GM18511 (cell line): ENCODE results near the gene PNMA1.
"Not testable (repeated sequence)": the region's sequence is repeated elsewhere in the genome, so short reads cannot be mapped to it uniquely, and the experiment has no call there.

Experiments used
- ATAC-seq: cut with Tn5 transposase; IDR thresholded peaks from one replicate; pipeline ENCODE4 v1.9.1; 2021; ENCODE audit warnings: mild to moderate bottlenecking, moderate library complexity; ENCODE audit not compliant: unreplicated experiment

The PNMA1 gene

GRCh38 chr14:73718418-73719251 is 4.5 kb upstream of the PNMA1 start:
- no peak for ATAC-seq

GRCh38 chr14:73717711-73718417 is 3.7 kb upstream of the PNMA1 start:
- no peak for ATAC-seq

GRCh38 chr14:73717266-73717665 is 3.1 kb upstream of the PNMA1 start:
- ATAC-seq, result no peak

GRCh38 chr14:73715707-73716106 is 1.5 kb upstream of the PNMA1 start:
- ATAC-seq, result no peak

- no peak for ATAC-seq
Measured at GRCh38 chr14:73714656-73715081, 485 bp upstream of the PNMA1 start.

- ATAC-seq, result no peak
Measured at GRCh38 chr14:73713206-73713802, 880 bp downstream of the PNMA1 start.

GRCh38 chr14:73712540-73713180 is 1.5 kb downstream of the PNMA1 start:
- no peak for ATAC-seq

GRCh38 chr14:73712071-73712506 is 2.1 kb downstream of the PNMA1 start:
- ATAC-seq, result no peak

- ATAC-seq, result no peak
Measured at GRCh38 chr14:73710737-73711136, 3.4 kb downstream of the PNMA1 start.

- ATAC-seq, result no peak
Measured at GRCh38 chr14:73709904-73710469, 4.2 kb downstream of the PNMA1 start.

- ATAC-seq, result not testable (repeated sequence)
Measured at GRCh38 chr14:73708076-73708475, 6.1 kb downstream of the PNMA1 start.

- ATAC-seq, result no peak
Measured at GRCh38 chr14:73700325-73700724, 13.9 kb downstream of the PNMA1 start.

GRCh38 chr14:73696466-73697400 is 17.5 kb downstream of the PNMA1 start:
- ATAC-seq, result peak; percentile 93

GRCh38 chr14:73695997-73696396 is 18.2 kb downstream of the PNMA1 start:
- ATAC-seq, result peak; percentile 74

GRCh38 chr14:73695082-73695481 is 19.1 kb downstream of the PNMA1 start:
- no peak for ATAC-seq

- ATAC-seq, result no peak
Measured at GRCh38 chr14:73694083-73694482, 20.1 kb downstream of the PNMA1 start.

GRCh38 chr14:73686901-73687300 is 27.3 kb downstream of the PNMA1 start:
- ATAC-seq, result no peak

GRCh38 chr14:73685328-73685727 is 28.9 kb downstream of the PNMA1 start:
- ATAC-seq, result no peak

- no peak for ATAC-seq
Measured at GRCh38 chr14:73684627-73685026, 29.6 kb downstream of the PNMA1 start.

GRCh38 chr14:73680821-73681220 is 33.4 kb downstream of the PNMA1 start:
- no peak for ATAC-seq
